OCI-LY3 (cell line): Measurements from ENCODE around the gene CWC27.

Experiments
- CTCF ChIP-seq: fragments of 200-600, 300-600 bp; sonication (generic); IDR thresholded peaks from 2 replicates; pipeline ENCODE4 v1.5.1; 2014; ENCODE audit warnings: antibody characterized with exemption, low read length, low read depth
- EZH2phosphoT487 ChIP-seq: fragments of 200-600 bp; shearing (Covaris generic); IDR thresholded peaks from 2 replicates; pipeline ENCODE4 v1.6.1; 2018; ENCODE audit warnings: antibody characterized with exemption, mixed run types, low read depth

- TF ChIP-seq CTCF: no peak
- no peak for TF ChIP-seq EZH2phosphoT487
Observed at GRCh38 chr5:65061974-65062353, 293.2 kb downstream of the CWC27 start.
